ENCODE measurements around the gene SLC12A5.
"Not testable (repeated sequence)": the region's sequence is repeated elsewhere in the genome, so short reads cannot be mapped to it uniquely, and the experiment has no call there.

SLC12A5 gene

GRCh38 chr20:46073443-46073842 is 44.4 kb downstream of the SLC12A5 start:
- no peak for DNase-seq (ENCODE audit: low read depth in 2 of 2, low spot score in 1 of 2)

GRCh38 chr20:46074006-46074405 is 45.0 kb downstream of the SLC12A5 start:
- no peak for DNase-seq (ENCODE audit: low read depth in 2 of 2, low spot score in 1 of 2)

- DNase-seq (ENCODE audit: low read depth in 2 of 2, low spot score in 1 of 2), result no peak
These were observed 47.8 kb downstream of the SLC12A5 start for GRCh38 chr20:46076806-46077205.

- no peak for DNase-seq (ENCODE audit: low read depth in 2 of 2, low spot score in 1 of 2)
These were observed 48.8 kb downstream of the SLC12A5 start for GRCh38 chr20:46077642-46078305.

- no peak for DNase-seq (ENCODE audit: low read depth in 2 of 2, low spot score in 1 of 2)
These were observed 49.9 kb downstream of the SLC12A5 start for GRCh38 chr20:46078954-46079353.

GRCh38 chr20:46081074-46081473 is 52.1 kb downstream of the SLC12A5 start:
- no peak for DNase-seq (ENCODE audit: low read depth in 2 of 2, low spot score in 1 of 2)

- DNase-seq (ENCODE audit: low read depth in 2 of 2, low spot score in 1 of 2), result no peak
These were observed 54.1 kb downstream of the SLC12A5 start for GRCh38 chr20:46083101-46083500.

- DNase-seq (ENCODE audit: low read depth in 2 of 2, low spot score in 1 of 2), result no peak
These were observed 54.6 kb downstream of the SLC12A5 start for GRCh38 chr20:46083531-46084061.

GRCh38 chr20:46084805-46085178 is 55.8 kb downstream of the SLC12A5 start:
- no peak for DNase-seq (ENCODE audit: low read depth in 2 of 2, low spot score in 1 of 2)

GRCh38 chr20:46085179-46085851 is 56.3 kb downstream of the SLC12A5 start:
- no peak for DNase-seq (ENCODE audit: low read depth in 2 of 2, low spot score in 1 of 2)

GRCh38 chr20:46087161-46087560 is 58.1 kb downstream of the SLC12A5 start:
- DNase-seq (ENCODE audit: low read depth in 2 of 2, low spot score in 1 of 2), result no peak

- DNase-seq (ENCODE audit: low read depth in 2 of 2, low spot score in 1 of 2), result no peak
These were observed 59.6 kb downstream of the SLC12A5 start for GRCh38 chr20:46088409-46089166.

GRCh38 chr20:46089167-46089416 is 60.1 kb downstream of the SLC12A5 start:
- DNase-seq (ENCODE audit: low read depth in 2 of 2, low spot score in 1 of 2), result peak in 1 of 2 donors; percentile 15

GRCh38 chr20:46089417-46090388 is 60.7 kb downstream of the SLC12A5 start, which contains the start of gene NCOA5:
Gene NCOA5 (minus strand): TSS chr20:46089962. CDS start chr20:46079424, 10,538 bp downstream.
- peak; percentile 83 to 85 for DNase-seq (ENCODE audit: low read depth in 2 of 2, low spot score in 1 of 2)

GRCh38 chr20:46091622-46092535 is 62.9 kb downstream of the SLC12A5 start:
- not testable (repeated sequence) for DNase-seq (ENCODE audit: low read depth in 2 of 2, low spot score in 1 of 2)

GRCh38 chr20:46093531-46093930 is 64.5 kb downstream of the SLC12A5 start:
- DNase-seq (ENCODE audit: low read depth in 2 of 2, low spot score in 1 of 2), result no peak

GRCh38 chr20:46099491-46100287 is 70.7 kb downstream of the SLC12A5 start:
- DNase-seq (ENCODE audit: low read depth in 2 of 2, low spot score in 1 of 2), result no peak

- not testable (repeated sequence) for DNase-seq (ENCODE audit: low read depth in 2 of 2, low spot score in 1 of 2)
These were observed 71.4 kb downstream of the SLC12A5 start for GRCh38 chr20:46100444-46100843.

GRCh38 chr20:46100988-46101387 is 72.0 kb downstream of the SLC12A5 start:
- DNase-seq (ENCODE audit: low read depth in 2 of 2, low spot score in 1 of 2), result no peak

Measured in stimulated activated CD8-positive, alpha-beta memory T cell treated with anti-CD3 and anti-CD28 coated beads, Interleukin-4, amount 100 ng/mL, for 1 hour (primary cell).